H9 (cell line): ENCODE measurements around the gene ENO3. TPM values are rescaled to one million over a fixed set of nuclear protein-coding genes. Genes with fewer than 3 reads are reported as not detected.
A peak's percentile ranks its signal among the peaks of the same experiment; 100 is the strongest.

Source experiments
- DNase-seq: peaks from one replicate; pipeline ENCODE4 v3.0.0-alpha.2; 2017
- H2AFZ ChIP-seq: one replicate; pipeline ENCODE4 v1.6.1; 2013; ENCODE audit warnings: mild to moderate bottlenecking, low read length, control low read depth, moderate library complexity
- H2AK5ac ChIP-seq: 2 replicates; pipeline ENCODE4 v1.6.1; 2013; ENCODE audit warnings: low read length, control low read depth, mixed read lengths; ENCODE audit not compliant: insufficient read length
- H2BK120ac ChIP-seq: one replicate; pipeline ENCODE4 v1.6.1; 2013; ENCODE audit warnings: low read depth, mild to moderate bottlenecking, low read length, control low read depth, inconsistent platforms; ENCODE audit not compliant: poor library complexity, severe bottlenecking
- H2BK12ac ChIP-seq: 2 replicates; pipeline ENCODE4 v1.6.1; 2013; ENCODE audit warnings: low read length, control low read depth, mixed read lengths, low read depth; ENCODE audit not compliant: insufficient read length
- H2BK15ac ChIP-seq: 2 replicates; pipeline ENCODE4 v1.6.1; 2013; ENCODE audit warnings: low read depth, low read length, control low read depth
- H2BK20ac ChIP-seq: one replicate; pipeline ENCODE4 v1.6.1; 2013; ENCODE audit warnings: low read depth, mild to moderate bottlenecking, low read length, control low read depth, inconsistent platforms; ENCODE audit not compliant: poor library complexity, severe bottlenecking
- H2BK5ac ChIP-seq: 2 replicates; pipeline ENCODE4 v1.6.1; 2013; ENCODE audit warnings: low read length, control low read depth, mixed read lengths; ENCODE audit not compliant: insufficient read length
- H3K14ac ChIP-seq: 2 replicates; pipeline ENCODE4 v1.6.1; 2013; ENCODE audit warnings: low read length, control low read depth; ENCODE audit not compliant: insufficient read depth
- H3K18ac ChIP-seq: 2 replicates; pipeline ENCODE4 v1.6.1; 2013; ENCODE audit warnings: low read depth, mild to moderate bottlenecking, mixed read lengths, low read length, control low read depth; ENCODE audit not compliant: insufficient read length
- H3K23ac ChIP-seq: 2 replicates; pipeline ENCODE4 v1.6.1; 2013; ENCODE audit warnings: low read length, control low read depth, mixed read lengths, low read depth; ENCODE audit not compliant: insufficient read length
- H3K23me2 ChIP-seq: 2 replicates; pipeline ENCODE4 v1.6.1; 2013; ENCODE audit warnings: low read depth, mild to moderate bottlenecking, mixed read lengths, low read length, control low read depth; ENCODE audit not compliant: insufficient read length, poor library complexity, severe bottlenecking
- H3K27ac ChIP-seq: 2 replicates; pipeline ENCODE4 v1.5.1; 2013; ENCODE audit warnings: low read length, control low read depth, mixed read lengths, low read depth; ENCODE audit not compliant: insufficient read length
- H3K27me3 ChIP-seq: 2 replicates; pipeline ENCODE4 v1.6.1; 2013; ENCODE audit warnings: low read length, control low read depth, inconsistent platforms; ENCODE audit not compliant: insufficient read depth
- H3K4ac ChIP-seq: 2 replicates; pipeline ENCODE4 v1.6.1; 2013; ENCODE audit warnings: low read depth, mild to moderate bottlenecking, control low read depth, inconsistent platforms, low read length, moderate library complexity
- H3K4me1 ChIP-seq: 2 replicates; pipeline ENCODE4 v1.6.1; 2013; ENCODE audit warnings: low read length, control low read depth, inconsistent platforms; ENCODE audit not compliant: insufficient read depth
- H3K4me2 ChIP-seq: 2 replicates; pipeline ENCODE4 v1.6.1; 2013; ENCODE audit warnings: low read length, control low read depth, mixed read lengths; ENCODE audit not compliant: insufficient read length, insufficient read depth
- H3K56ac ChIP-seq: 2 replicates; pipeline ENCODE4 v1.6.1; 2013; ENCODE audit warnings: low read depth, mild to moderate bottlenecking, mixed read lengths, low read length, control low read depth; ENCODE audit not compliant: insufficient read length
- H3K79me1 ChIP-seq: 2 replicates; pipeline ENCODE4 v1.6.1; 2013; ENCODE audit warnings: low read depth, mild to moderate bottlenecking, moderate library complexity, low read length, control low read depth, inconsistent platforms; ENCODE audit not compliant: insufficient read depth, poor library complexity, severe bottlenecking
- H3K79me2 ChIP-seq: 2 replicates; pipeline ENCODE4 v1.6.1; 2013; ENCODE audit warnings: low read length, control low read depth, inconsistent platforms; ENCODE audit not compliant: insufficient read depth
- H3K9ac ChIP-seq: 2 replicates; pipeline ENCODE4 v1.6.1; 2013; ENCODE audit warnings: low read length, control low read depth, mixed read lengths; ENCODE audit not compliant: insufficient read length; ENCODE audit errors: extremely low read depth
- H3K9me3 ChIP-seq: one replicate; pipeline ENCODE4 v1.6.1; 2013; ENCODE audit warnings: low read depth, low read length, inconsistent platforms; ENCODE audit not compliant: control insufficient read depth
- H3T11ph ChIP-seq: one replicate; pipeline ENCODE4 v1.6.1; 2013; ENCODE audit warnings: mild to moderate bottlenecking, low read length, control low read depth, inconsistent platforms
- H4K20me1 ChIP-seq: one replicate; pipeline ENCODE4 v1.6.1; 2013; ENCODE audit not compliant: control insufficient read depth, insufficient read length, insufficient read depth
- H4K5ac ChIP-seq: 2 replicates; pipeline ENCODE4 v1.6.1; 2013; ENCODE audit warnings: low read depth, mild to moderate bottlenecking, mixed read lengths, low read length, control low read depth; ENCODE audit not compliant: insufficient read length
- H4K8ac ChIP-seq: replicated peaks from 2 replicates; pipeline ENCODE4 v1.6.1; 2013; ENCODE audit warnings: low read length, control low read depth, mixed read lengths, low read depth; ENCODE audit not compliant: insufficient read length
- H4K91ac ChIP-seq: 2 replicates; pipeline ENCODE4 v1.6.1; 2013; ENCODE audit warnings: low read depth, mild to moderate bottlenecking, moderate library complexity, mixed read lengths, low read length, control low read depth; ENCODE audit not compliant: insufficient read length
- H3K27ac Mint-ChIP-seq, 3 experiments: 2 replicates in 2 of 3; 3 replicates in 1 of 3; pipeline ENCODE4 v1.8.0; 2020 to 2021; ENCODE audit warnings: mixed read lengths in 3 of 3, mild to moderate bottlenecking in 1 of 3, moderate library complexity in 1 of 3
- H3K27me3 Mint-ChIP-seq: 2 replicates; pipeline ENCODE4 v1.8.0; 2021; ENCODE audit warnings: low read depth, mild to moderate bottlenecking, moderate library complexity, mixed read lengths
- H3K36me3 Mint-ChIP-seq, 3 experiments: 2 replicates in 2 of 3; 3 replicates in 1 of 3; pipeline ENCODE4 v1.8.0; 2020 to 2021; ENCODE audit warnings: low read depth in 3 of 3, mixed read lengths in 3 of 3; ENCODE audit not compliant: insufficient read depth in 1 of 3
- H3K4me1 Mint-ChIP-seq, 2 experiments: 2 replicates each; pipeline ENCODE4 v1.8.0; 2020; ENCODE audit warnings: mixed read lengths in 2 of 2
- H3K4me3 Mint-ChIP-seq, 2 experiments: 2 replicates in 1 of 2; 3 replicates in 1 of 2; pipeline ENCODE4 v1.8.0; 2020 to 2021; ENCODE audit warnings: mild to moderate bottlenecking in 2 of 2, mixed read lengths in 2 of 2, moderate library complexity in 1 of 2
- H3K9me3 Mint-ChIP-seq, 2 experiments: 2 replicates in 1 of 2; 3 replicates in 1 of 2; pipeline ENCODE4 v1.8.0; 2020; ENCODE audit warnings: mild to moderate bottlenecking in 2 of 2, mixed read lengths in 2 of 2, moderate library complexity in 1 of 2
- CTCF ChIP-seq: fragments of 200-600 bp; sonication (generic); conservative IDR thresholded peaks from 3 replicates; pipeline ENCODE4 v1.8.0; 2021; ENCODE audit warnings: antibody characterized with exemption, mild to moderate bottlenecking
- WGBS: extraction: QIAGEN DNeasy Blood & Tissue Kit; methylation state at CpG from one replicate; pipeline ENCODE4 v1.1.7; 2013; ENCODE audit warnings: missing lambda C conversion rate, low lambda C conversion rate, mixed read lengths; ENCODE audit not compliant: insufficient read length; ENCODE audit errors: extremely low coverage; 5-methylcytosine and 5-hydroxymethylcytosine counted together
- total RNA-seq: library from RNA; stranded (reverse); gene quantifications from 2 replicates; pipeline ENCODE4 v1.2.1, GENCODE V29; 2021

ENO3 gene
- total RNA-seq, 1 experiment from 2014 or later = 25.4 TPM

- Histone ChIP-seq H4K8ac (no peak within 1 kb of the TSS), H3K4me1 (no peaks in the 10 kb centered on the region), H3K9ac (no peak within 1 kb of the TSS), H2BK5ac (no peak within 1 kb of the TSS), H3K79me1 (no peaks in the 10 kb centered on the region), H3K56ac (no peak within 1 kb of the TSS), H4K91ac (no peak within 1 kb of the TSS), H2AFZ (no peak within 1 kb of the TSS), H4K20me1 (peaks cover 3% of the 10 kb centered on the region), H2BK15ac (no peak within 1 kb of the TSS), H3K18ac (no peak within 1 kb of the TSS), H4K5ac (no peak within 1 kb of the TSS), H3K23me2 (no peaks in the 10 kb centered on the region), H3K27me3 (no peaks in the 10 kb centered on the region), H3K4me2 (no peak within 1 kb of the TSS), H3K4ac (no peak within 1 kb of the TSS), H2BK20ac (no peak within 1 kb of the TSS), H3K14ac (0 out of 2 replicates have a peak within 1 kb of the TSS, but pooled peaks have one; percentile 35), H3K79me2 (no peaks in the 10 kb centered on the region), H2BK12ac (no peak within 1 kb of the TSS), H2AK5ac (no peak within 1 kb of the TSS), H2BK120ac (no peak within 1 kb of the TSS), H3K9me3 (no peaks in the 10 kb centered on the region), H3K23ac (no peak within 1 kb of the TSS), H3K27ac (no peak within 1 kb of the TSS), H3T11ph (no peak within 1 kb of the TSS)
- no peak for DNase-seq
- no peak for TF ChIP-seq CTCF
- WGBS = no CpG with 5 or more reads among the region's 14 CpGs
- Mint-ChIP-seq H3K36me3 (peaks cover 5 to 37% (median 15%) of the 10 kb centered on the region in 3 experiments), H3K4me1 (peaks cover 16 to 19% of the 10 kb centered on the region in 2 experiments), H3K9me3 (no peaks in the 10 kb centered on the region), H3K27me3 (no peaks in the 10 kb centered on the region; the same call in 1 of the 2 replicates), H3K4me3 (no peak within 1 kb of the TSS), H3K27ac (peak within 1 kb of the TSS in 1 of 3 experiments; percentile 87; a peak in 2 of 7 replicates)
Observed at GRCh38 chr17:4931963-4932362, 19.0 kb upstream of the ENO3 start, which contains the start of gene GP1BA. Gene GP1BA (plus strand): TSS chr17:4932277. CDS start chr17:4932605, 328 bp downstream.
